Mononuclear cell (primary cell): ENCODE data around the gene PON1. TPM values are rescaled to one million over a fixed set of nuclear protein-coding genes. Genes with fewer than 3 reads are reported as not detected.

Source experiments
- H3K27me3 ChIP-seq: 2 replicates; pipeline ENCODE4 v1.6.0; 2011; ENCODE audit warnings: low read length, control low read depth; ENCODE audit not compliant: insufficient read depth
- H3K4me1 ChIP-seq: 2 replicates; pipeline ENCODE4 v1.5.1; 2011; ENCODE audit warnings: mild to moderate bottlenecking, low read length, control low read depth; ENCODE audit not compliant: insufficient read depth
- H3K4me3 ChIP-seq: 2 replicates; pipeline ENCODE4 v1.5.1; 2011; ENCODE audit warnings: mild to moderate bottlenecking, low read length, moderate library complexity
- H3K9me3 ChIP-seq: 2 replicates; pipeline ENCODE4 v1.5.1; 2011; ENCODE audit warnings: low read depth, mild to moderate bottlenecking, control low read depth, low read length
- total RNA-seq: library from RNA; depleted of rRNA; stranded (reverse); fragments of >200 nt; gene quantifications from one replicate; pipeline ENCODE4 v1.2.3, GENCODE V29; 2012

PON1 gene
- not detected for total RNA-seq

- Histone ChIP-seq H3K4me3 (no peak within 1 kb of the TSS), H3K4me1 (no peaks in the 10 kb centered on the region), H3K27me3 (no peaks in the 10 kb centered on the region), H3K9me3 (no peaks in the 10 kb centered on the region)
Measured at GRCh38 chr7:95324431-95324830, at the start of gene PON1. TSS of gene PON1 (minus strand) at chr7:95324532. CDS start at chr7:95324475, 57 bp downstream.

GRCh38 chr7:95373323-95373722 is 49.0 kb upstream of the PON1 start:
- no peaks in the 10 kb centered on the region for H3K4me1 ChIP-seq
- no peaks in the 10 kb centered on the region for H3K27me3 ChIP-seq
- no peaks in the 10 kb centered on the region for H3K9me3 ChIP-seq
- no peak overlapping the region for H3K4me3 ChIP-seq

- Histone ChIP-seq H3K27me3 (no peaks in the 10 kb centered on the region), H3K4me3 (no peak overlapping the region), H3K4me1 (no peaks in the 10 kb centered on the region), H3K9me3 (no peaks in the 10 kb centered on the region)
Measured at GRCh38 chr7:95368235-95368634, 43.9 kb upstream of the PON1 start.

GRCh38 chr7:95367606-95368005 is 43.3 kb upstream of the PON1 start:
- Histone ChIP-seq H3K4me3 (no peak overlapping the region), H3K4me1 (no peaks in the 10 kb centered on the region), H3K27me3 (no peaks in the 10 kb centered on the region), H3K9me3 (no peaks in the 10 kb centered on the region)

- H3K4me1 ChIP-seq, result no peaks in the 10 kb centered on the region
- H3K9me3 ChIP-seq, result no peaks in the 10 kb centered on the region
- no peaks in the 10 kb centered on the region for H3K27me3 ChIP-seq
- no peak overlapping the region for H3K4me3 ChIP-seq
Measured at GRCh38 chr7:95365151-95365550, 40.8 kb upstream of the PON1 start.

- Histone ChIP-seq H3K27me3 (no peaks in the 10 kb centered on the region), H3K4me3 (no peak overlapping the region), H3K9me3 (no peaks in the 10 kb centered on the region), H3K4me1 (no peaks in the 10 kb centered on the region)
Measured at GRCh38 chr7:95357623-95358022, 33.3 kb upstream of the PON1 start.

- Histone ChIP-seq H3K9me3 (no peaks in the 10 kb centered on the region), H3K4me1 (no peaks in the 10 kb centered on the region), H3K27me3 (no peaks in the 10 kb centered on the region), H3K4me3 (no peak overlapping the region)
Measured at GRCh38 chr7:95342642-95343307, 18.4 kb upstream of the PON1 start.

GRCh38 chr7:95342029-95342428 is 17.7 kb upstream of the PON1 start:
- H3K27me3 ChIP-seq, result no peaks in the 10 kb centered on the region
- no peaks in the 10 kb centered on the region for H3K9me3 ChIP-seq
- no peak overlapping the region for H3K4me3 ChIP-seq
- no peaks in the 10 kb centered on the region for H3K4me1 ChIP-seq

GRCh38 chr7:95340491-95340890 is 16.2 kb upstream of the PON1 start:
- Histone ChIP-seq H3K4me3 (no peak overlapping the region), H3K9me3 (no peaks in the 10 kb centered on the region), H3K27me3 (no peaks in the 10 kb centered on the region), H3K4me1 (no peaks in the 10 kb centered on the region)

- Histone ChIP-seq H3K27me3 (no peaks in the 10 kb centered on the region), H3K4me1 (no peaks in the 10 kb centered on the region), H3K9me3 (no peaks in the 10 kb centered on the region), H3K4me3 (no peak overlapping the region)
Measured at GRCh38 chr7:95338832-95339231, 14.5 kb upstream of the PON1 start.

- H3K27me3 ChIP-seq, result no peaks in the 10 kb centered on the region
- H3K9me3 ChIP-seq, result no peaks in the 10 kb centered on the region
- H3K4me3 ChIP-seq, result no peak overlapping the region
- no peaks in the 10 kb centered on the region for H3K4me1 ChIP-seq
Measured at GRCh38 chr7:95335093-95335492, 10.8 kb upstream of the PON1 start.

- Histone ChIP-seq H3K9me3 (no peaks in the 10 kb centered on the region), H3K4me3 (no peak overlapping the region), H3K27me3 (no peaks in the 10 kb centered on the region), H3K4me1 (no peaks in the 10 kb centered on the region)
Measured at GRCh38 chr7:95334447-95334846, 10.1 kb upstream of the PON1 start.

GRCh38 chr7:95330961-95331337 is 6.6 kb upstream of the PON1 start:
- Histone ChIP-seq H3K27me3 (no peaks in the 10 kb centered on the region), H3K4me3 (no peak overlapping the region), H3K4me1 (no peaks in the 10 kb centered on the region), H3K9me3 (no peaks in the 10 kb centered on the region)

GRCh38 chr7:95330204-95330960 is 6.0 kb upstream of the PON1 start:
- H3K9me3 ChIP-seq, result no peaks in the 10 kb centered on the region
- H3K27me3 ChIP-seq, result no peaks in the 10 kb centered on the region
- no peak overlapping the region for H3K4me3 ChIP-seq
- no peaks in the 10 kb centered on the region for H3K4me1 ChIP-seq

GRCh38 chr7:95327356-95327755 is 3.0 kb upstream of the PON1 start:
- no peaks in the 10 kb centered on the region for H3K27me3 ChIP-seq
- H3K4me1 ChIP-seq, result no peaks in the 10 kb centered on the region
- H3K4me3 ChIP-seq, result no peak overlapping the region
- no peaks in the 10 kb centered on the region for H3K9me3 ChIP-seq
